Mesodermal cell (in vitro differentiated cells): ENCODE data around the gene RIC8A.
A peak's percentile ranks its signal among the peaks of the same experiment; 100 is the strongest.

ENCODE experiments used
- H3K27ac ChIP-seq: 2 replicates; pipeline ENCODE4 v1.7.0; 2013; ENCODE audit warnings: mild to moderate bottlenecking, low read depth, low read length, moderate library complexity; ENCODE audit not compliant: severe bottlenecking
- H3K36me3 ChIP-seq: 2 replicates; pipeline ENCODE4 v1.7.1; 2013; ENCODE audit warnings: mild to moderate bottlenecking, low read length, moderate library complexity; ENCODE audit not compliant: control insufficient read depth, insufficient read depth
- H3K4me1 ChIP-seq: one replicate; pipeline ENCODE4 v1.7.1; 2013; ENCODE audit warnings: mild to moderate bottlenecking, low read length; ENCODE audit not compliant: insufficient read depth, control insufficient read depth, poor library complexity, severe bottlenecking
- H3K4me3 ChIP-seq: 2 replicates; pipeline ENCODE4 v1.7.0; 2013; ENCODE audit warnings: low read length, control low read depth, mild to moderate bottlenecking; ENCODE audit not compliant: insufficient read depth, poor library complexity, severe bottlenecking; ENCODE audit errors: extremely low read depth
- H3K9me3 ChIP-seq: 2 replicates; pipeline ENCODE4 v1.7.1; 2013; ENCODE audit warnings: mild to moderate bottlenecking, low read length, moderate library complexity; ENCODE audit not compliant: control insufficient read depth
- WGBS, 2 experiments: methylation state at CpG; one replicate each; pipeline ENCODE4 v1.1.5; 2013; ENCODE audit warnings: missing lambda C conversion rate in 2 of 2; ENCODE audit not compliant: insufficient coverage in 2 of 2; 5-methylcytosine and 5-hydroxymethylcytosine counted together

RIC8A gene

DNA sequence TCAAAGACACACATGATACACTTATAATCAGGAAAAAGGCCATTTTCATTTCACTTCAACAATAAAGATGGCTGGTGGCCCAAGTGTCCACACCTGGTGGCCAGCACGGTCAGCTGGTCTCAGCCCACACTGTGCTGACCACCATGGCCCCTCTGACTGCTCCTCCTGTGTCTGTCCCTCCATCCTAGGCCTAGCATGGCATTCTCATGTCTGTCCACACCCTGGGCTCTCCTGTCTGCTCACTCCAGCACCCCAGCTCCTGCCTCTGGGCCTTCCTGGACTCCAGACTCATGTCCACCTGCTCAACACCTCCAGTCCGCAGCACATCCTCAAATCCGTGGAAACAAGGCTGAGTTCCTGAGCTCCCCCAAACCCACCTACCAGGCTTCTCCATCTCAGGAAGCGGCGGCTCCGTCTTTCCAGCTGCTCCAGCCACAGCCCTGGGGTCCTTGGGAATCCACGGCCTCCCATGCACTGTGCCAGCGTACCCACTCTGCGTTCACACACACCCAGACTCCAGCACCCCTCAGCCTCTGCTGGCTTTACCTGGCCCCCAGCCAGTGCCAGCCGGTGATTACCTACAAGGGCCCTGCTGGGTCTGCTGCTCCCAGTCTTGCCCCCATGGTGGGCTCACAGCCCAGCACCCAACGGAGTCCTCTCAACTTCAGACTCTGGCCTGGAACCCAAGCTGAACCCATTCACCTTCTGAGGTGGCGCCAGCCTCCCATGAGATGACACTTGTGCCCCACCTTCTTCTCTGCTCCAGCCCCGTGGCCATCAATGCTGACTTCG is 14.7 kb downstream of the RIC8A start:
- 91 to 92% methylated on average over 13 to 14 of the region's 14 CpGs for WGBS, 2 experiments
- H3K27ac ChIP-seq: no peak overlapping the region

DNA sequence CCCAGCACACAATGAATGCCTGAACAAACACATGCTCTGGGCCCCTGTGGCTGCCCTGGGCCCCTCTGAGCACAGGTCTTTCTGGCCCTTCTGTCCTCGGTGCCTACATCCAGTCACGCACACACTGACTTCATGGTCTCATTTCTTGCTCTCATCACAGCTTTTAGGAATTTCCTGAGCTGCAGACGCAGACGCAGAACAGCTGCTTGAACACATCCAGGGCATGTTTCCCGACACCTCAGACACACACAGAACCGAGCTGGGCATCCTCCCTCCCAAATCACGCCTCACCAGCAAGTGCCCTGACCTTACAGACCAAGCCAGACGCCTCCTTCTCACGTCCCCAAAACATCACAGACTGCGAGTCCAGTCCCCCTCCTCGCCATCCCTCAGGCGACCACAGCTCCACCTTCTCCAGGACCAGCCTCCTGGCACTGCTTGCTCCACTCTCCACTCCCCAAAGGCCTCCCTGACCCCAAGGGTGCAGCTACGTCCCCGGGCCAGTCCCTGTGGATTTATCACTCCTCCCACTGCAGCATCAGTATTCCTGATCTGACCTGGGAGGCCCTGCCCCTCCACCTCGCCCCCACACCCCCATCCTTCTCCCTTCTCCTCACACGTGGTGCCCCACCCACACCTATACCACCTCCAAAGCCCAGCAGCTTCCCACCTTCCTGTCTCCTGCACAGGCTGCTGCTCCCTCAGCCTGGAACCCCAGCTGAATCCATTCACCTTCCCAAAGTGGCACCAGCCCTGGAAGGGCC is 15.7 kb downstream of the RIC8A start:
- Histone ChIP-seq H3K4me3 (no peak overlapping the region), H3K36me3 (peaks cover 10% of the 10 kb centered on the region), H3K27ac (no peak overlapping the region), H3K9me3 (no peaks in the 10 kb centered on the region), H3K4me1 (no peaks in the 10 kb centered on the region)
- 87 to 91% methylated on average over 13 to 16 of the region's 16 CpGs for whole genome bisulfite sequencing, 2 experiments

More for the DNA sequence above, 14.7 kb downstream of the RIC8A start:
- H3K36me3 ChIP-seq: peaks cover 10% of the 10 kb centered on the region
- H3K9me3 ChIP-seq: no peaks in the 10 kb centered on the region
- H3K4me1 ChIP-seq: no peaks in the 10 kb centered on the region
- no peak overlapping the region for H3K4me3 ChIP-seq

- no peak overlapping the region for H3K4me3 ChIP-seq
- 85 to 94% methylated on average over 7 of the region's 9 CpGs for WGBS, 2 experiments
- H3K27ac ChIP-seq: no peak overlapping the region
- H3K4me1 ChIP-seq: no peaks in the 10 kb centered on the region
- peaks cover 10% of the 10 kb centered on the region for H3K36me3 ChIP-seq
- no peaks in the 10 kb centered on the region for H3K9me3 ChIP-seq
Observed at GRCh38 chr11:223884-224283, 16.4 kb downstream of the RIC8A start.

DNA sequence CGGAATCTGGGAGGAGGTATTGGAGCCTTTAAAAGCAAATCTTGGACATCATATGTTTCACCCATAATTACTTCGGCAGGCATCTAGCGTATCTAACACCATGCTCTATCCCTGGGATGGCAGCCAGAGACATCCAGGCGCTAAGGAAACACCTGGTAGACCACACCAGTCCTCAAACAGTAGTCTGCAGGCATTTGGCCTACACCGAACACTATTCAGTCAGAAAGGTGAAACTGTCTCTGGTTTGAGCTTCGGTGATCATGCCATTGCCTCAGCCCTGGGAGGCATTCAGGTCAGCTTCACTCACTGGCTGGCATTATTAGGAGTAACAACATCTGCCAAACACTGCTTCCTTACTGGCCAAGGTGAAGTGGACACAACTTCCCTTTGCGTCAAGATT is 16.9 kb downstream of the RIC8A start:
- Histone ChIP-seq H3K36me3 (peaks cover 5% of the 10 kb centered on the region), H3K4me1 (no peaks in the 10 kb centered on the region), H3K9me3 (no peaks in the 10 kb centered on the region), H3K4me3 (no peak overlapping the region), H3K27ac (no peak overlapping the region)
- WGBS, 2 experiments: 96 to 98% methylated on average over 5 to 6 of the region's 7 CpGs

DNA sequence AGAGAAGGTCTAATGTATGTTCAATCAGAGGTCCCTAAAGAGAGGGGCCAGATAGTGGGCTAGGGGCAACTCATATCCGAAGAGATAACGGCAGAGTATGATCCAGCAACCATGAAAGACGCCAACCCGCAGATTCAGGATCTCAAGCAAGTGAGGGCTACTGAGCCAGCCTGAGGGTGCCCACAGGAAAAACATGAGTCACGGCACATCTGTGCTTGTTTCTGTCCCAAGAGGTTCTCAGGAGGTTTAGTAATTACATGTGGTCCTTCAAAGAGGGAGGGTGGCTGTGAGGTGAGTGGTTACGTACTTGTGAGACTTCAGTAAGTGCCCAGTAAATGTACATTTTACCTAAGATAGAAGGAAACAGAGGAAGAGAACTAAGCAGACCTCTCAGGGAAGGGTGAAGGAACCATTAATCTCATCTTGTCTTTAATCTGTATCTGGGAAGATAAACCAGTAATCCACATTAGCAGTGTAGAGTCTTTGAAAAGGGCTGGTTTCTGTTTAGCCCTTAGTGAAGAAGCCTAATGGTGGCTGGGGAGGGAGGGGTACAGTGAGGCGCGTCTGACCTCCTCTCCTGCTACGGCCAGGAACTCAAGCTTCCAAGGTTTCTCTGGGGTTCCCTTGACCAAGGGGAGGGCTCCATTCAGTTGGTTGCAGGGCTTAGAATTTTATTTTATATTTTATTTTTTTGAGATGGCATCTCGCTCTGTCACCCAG is 18.4 kb downstream of the RIC8A start:
- peaks cover 14% of the 10 kb centered on the region for H3K36me3 ChIP-seq
- H3K4me3 ChIP-seq: no peak overlapping the region
- no peak overlapping the region for H3K27ac ChIP-seq
- 97 to 98% methylated on average over 6 to 8 of the region's 10 CpGs for WGBS, 2 experiments
- H3K9me3 ChIP-seq: no peaks in the 10 kb centered on the region
- H3K4me1 ChIP-seq: no peaks in the 10 kb centered on the region

DNA sequence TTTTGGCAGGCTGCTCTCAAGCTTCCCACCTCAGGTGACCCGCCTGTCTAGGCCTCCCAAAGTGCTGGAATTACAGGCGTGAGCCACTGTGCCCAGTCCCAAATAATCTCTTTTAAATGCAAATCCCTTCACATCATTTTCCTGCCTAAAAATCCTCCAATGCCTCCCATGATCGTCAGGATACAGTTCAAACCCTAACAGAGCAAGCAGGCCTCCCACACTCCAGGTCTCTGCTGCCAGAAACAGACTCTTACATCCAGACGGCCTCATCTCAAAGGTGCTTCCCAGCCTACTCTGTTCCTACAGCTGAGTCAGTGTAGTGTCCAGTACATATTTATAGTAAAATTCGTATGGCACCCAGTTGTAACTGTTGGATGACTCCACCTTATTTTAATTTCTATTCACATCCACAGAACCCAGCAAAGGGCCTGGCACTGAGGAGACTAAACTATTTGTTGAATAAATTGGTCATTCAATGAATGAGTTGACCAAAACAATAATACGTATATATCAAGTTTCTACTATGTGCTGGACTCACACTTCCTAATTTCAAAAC is 20.4 kb downstream of the RIC8A start:
- Histone ChIP-seq H3K4me3 (no peak overlapping the region), H3K4me1 (no peaks in the 10 kb centered on the region), H3K36me3 (peaks cover 9% of the 10 kb centered on the region), H3K27ac (no peak overlapping the region), H3K9me3 (no peaks in the 10 kb centered on the region)
- WGBS, 2 experiments: 81 to 95% methylated on average over 3 of the region's 6 CpGs

DNA sequence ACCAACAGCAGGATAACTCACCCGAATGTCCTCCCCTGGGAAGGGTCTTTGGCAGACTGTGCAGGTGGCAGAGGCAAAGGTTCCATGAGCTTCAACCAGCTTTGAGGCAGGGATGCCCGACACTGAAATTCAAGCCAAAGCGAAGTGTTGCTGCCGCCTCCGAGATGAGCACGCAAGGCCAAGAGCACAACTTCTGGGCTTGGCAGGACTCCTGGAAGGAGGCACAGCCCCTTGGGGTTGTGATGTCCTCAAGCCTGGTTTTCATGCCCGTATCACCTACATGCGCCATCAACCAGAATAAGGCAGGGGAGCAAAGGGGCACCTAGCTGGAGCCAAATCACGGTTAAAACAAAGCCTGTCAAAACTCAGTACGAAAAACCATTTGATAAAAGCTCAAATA is 22.9 kb downstream of the RIC8A start:
- Histone ChIP-seq H3K27ac (no peak overlapping the region), H3K4me3 (no peak overlapping the region), H3K4me1 (no peaks in the 10 kb centered on the region), H3K36me3 (peaks cover 9% of the 10 kb centered on the region), H3K9me3 (no peaks in the 10 kb centered on the region)
- WGBS, 2 experiments: 92 to 96% methylated on average over 10 of the region's 10 CpGs

- Histone ChIP-seq H3K27ac (no peak overlapping the region), H3K36me3 (peaks cover 9% of the 10 kb centered on the region), H3K9me3 (no peaks in the 10 kb centered on the region), H3K4me3 (no peak overlapping the region), H3K4me1 (peaks cover 2% of the 10 kb centered on the region)
- WGBS, 2 experiments: 93 to 95% methylated on average over 18 to 19 of the region's 20 CpGs
Observed at GRCh38 chr11:232783-233565, 25.5 kb downstream of the RIC8A start.

GRCh38 chr11:235180-235579 is 27.7 kb downstream of the RIC8A start:
- WGBS, 2 experiments: 95 to 99% methylated on average over 8 of the region's 8 CpGs
- no peaks in the 10 kb centered on the region for H3K9me3 ChIP-seq
- H3K36me3 ChIP-seq: peaks cover 17% of the 10 kb centered on the region
- H3K4me1 ChIP-seq: peaks cover 8% of the 10 kb centered on the region
- peak overlapping the region; percentile 100 for H3K4me3 ChIP-seq
- H3K27ac ChIP-seq: no peak overlapping the region

- Histone ChIP-seq H3K27ac (peak overlapping the region; percentile 73), H3K9me3 (no peaks in the 10 kb centered on the region), H3K4me3 (peak overlapping the region; percentile 100), H3K36me3 (peaks cover 17% of the 10 kb centered on the region), H3K4me1 (peaks cover 8% of the 10 kb centered on the region)
- 18% methylated on average over 10 to 11 of the region's 13 CpGs for WGBS, 2 experiments
Observed at GRCh38 chr11:235609-235996, 28.1 kb downstream of the RIC8A start.
